ENCODE results near the gene RSAD2.

- TF ChIP-seq CTCF (conservative IDR thresholded peaks at IDR 0.05 in 1 of 2, IDR thresholded peaks at IDR 0.05 in 1 of 2; ENCODE audit: low read depth in 1 of 2, low read length in 2 of 2) (no peak), EZH2 (IDR thresholded peaks at IDR 0.05; ENCODE audit: low read length, missing control alignments) (no peak)
These were observed 25.4 kb upstream of the RSAD2 start for GRCh38 chr2:6852195-6852594.
